Amygdala (tissue), 56 donors: Measurements from ENCODE around the gene TMEM203.
A peak's percentile ranks its signal among the peaks of the same experiment; 100 is the strongest.
"Not testable (repeated sequence)": the region's sequence is repeated elsewhere in the genome, so short reads cannot be mapped to it uniquely, and the experiment has no call there.

Source experiments
- DNase-seq, 56 donors: peaks; one replicate each; lab custom pipeline; 2025; lab: John Stamatoyannopoulos, UW

Gene TMEM203

DNA sequence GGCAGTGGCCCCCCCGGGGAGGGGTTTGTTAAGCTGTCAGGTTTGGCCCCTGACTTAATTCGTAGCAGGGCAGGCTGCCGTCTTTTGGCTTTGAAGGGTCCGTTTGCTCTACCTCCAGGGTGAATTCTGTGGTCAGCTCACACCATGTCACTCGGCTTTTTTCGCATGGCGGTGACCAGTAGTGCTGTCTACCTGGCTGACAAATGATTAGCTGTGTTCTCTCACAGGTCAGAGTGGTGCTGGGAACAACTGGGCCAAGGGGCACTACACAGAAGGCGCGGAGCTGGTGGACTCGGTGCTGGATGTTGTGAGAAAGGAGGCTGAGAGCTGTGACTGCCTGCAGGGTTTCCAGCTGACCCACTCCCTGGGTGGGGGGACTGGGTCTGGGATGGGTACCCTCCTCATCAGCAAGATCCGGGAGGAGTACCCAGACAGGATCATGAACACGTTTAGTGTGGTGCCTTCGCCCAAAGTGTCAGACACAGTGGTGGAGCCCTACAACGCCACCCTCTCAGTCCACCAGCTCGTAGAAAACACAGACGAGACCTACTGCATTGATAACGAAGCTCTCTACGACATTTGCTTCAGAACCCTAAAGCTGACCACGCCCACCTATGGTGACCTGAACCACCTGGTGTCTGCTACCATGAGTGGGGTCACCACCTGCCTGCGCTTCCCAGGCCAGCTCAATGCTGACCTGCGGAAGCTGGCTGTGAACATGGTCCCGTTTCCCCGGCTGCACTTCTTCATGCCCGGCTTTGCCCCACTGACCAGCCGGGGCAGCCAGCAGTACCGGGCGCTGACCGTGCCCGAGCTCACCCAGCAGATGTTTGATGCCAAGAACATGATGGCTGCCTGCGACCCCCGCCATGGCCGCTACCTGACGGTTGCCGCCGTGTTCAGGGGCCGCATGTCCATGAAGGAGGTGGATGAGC, 37.1 kb upstream of the TMEM203 start:
- no peak for DNase-seq

- peak in 9 of 56 donors; percentile 32 to 74 (median 52) for DNase-seq
Measured at GRCh38 chr9:137241490-137242268, 36.2 kb upstream of the TMEM203 start.

- peak; percentile 81 to 100 (median 99) for DNase-seq
Measured at GRCh38 chr9:137240841-137241489, 35.5 kb upstream of the TMEM203 start, which contains the start of gene TUBB4B. TSS of gene TUBB4B (plus strand) at chr9:137241287. CDS start at chr9:137241361, 74 bp downstream.

DNA sequence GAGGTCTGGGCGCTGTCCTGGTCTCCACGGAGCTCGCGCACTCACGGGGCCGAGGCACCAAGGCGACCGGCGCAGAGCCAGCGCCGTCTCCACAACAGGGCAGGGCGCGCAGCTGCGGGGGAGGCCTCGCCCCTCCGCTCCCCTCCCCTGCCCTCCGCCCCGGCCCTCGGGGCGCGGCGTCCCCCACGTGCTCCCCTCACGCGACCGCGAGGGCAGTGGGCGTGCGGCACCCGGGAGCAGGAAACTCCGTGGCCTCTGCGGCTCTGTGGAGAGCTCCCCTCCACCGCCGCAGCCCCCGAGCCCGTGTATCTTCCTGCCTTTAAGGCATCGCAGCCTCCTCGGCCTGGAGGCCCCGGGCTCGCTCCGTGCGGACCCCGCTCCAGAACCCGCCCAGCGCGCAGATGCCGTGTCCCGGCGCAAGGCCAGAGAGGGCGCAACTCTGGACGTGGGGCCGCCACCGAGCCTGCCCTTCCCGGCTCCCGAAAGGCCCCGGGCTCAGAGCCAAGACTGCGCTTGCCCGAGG, 34.9 kb upstream of the TMEM203 start:
- peak in 50 of 56 donors; percentile 24 to 88 (median 72) for DNase-seq

- not testable (repeated sequence) for DNase-seq
Measured at GRCh38 chr9:137239541-137240200, 34.2 kb upstream of the TMEM203 start.

- peak in 47 of 56 donors; percentile 14 to 90 (median 56) for DNase-seq
Measured at GRCh38 chr9:137237759-137238726, 32.6 kb upstream of the TMEM203 start.

GRCh38 chr9:137236936-137237421, 31.5 kb upstream of the TMEM203 start:
- DNase-seq: peak in 1 of 56 donors; percentile 36

- DNase-seq: peak in 51 of 56 donors; percentile 26 to 86 (median 61)
Measured at GRCh38 chr9:137236238-137236935, 30.9 kb upstream of the TMEM203 start.

- DNase-seq: no peak
Measured at GRCh38 chr9:137235424-137236237, 30.2 kb upstream of the TMEM203 start.

DNA sequence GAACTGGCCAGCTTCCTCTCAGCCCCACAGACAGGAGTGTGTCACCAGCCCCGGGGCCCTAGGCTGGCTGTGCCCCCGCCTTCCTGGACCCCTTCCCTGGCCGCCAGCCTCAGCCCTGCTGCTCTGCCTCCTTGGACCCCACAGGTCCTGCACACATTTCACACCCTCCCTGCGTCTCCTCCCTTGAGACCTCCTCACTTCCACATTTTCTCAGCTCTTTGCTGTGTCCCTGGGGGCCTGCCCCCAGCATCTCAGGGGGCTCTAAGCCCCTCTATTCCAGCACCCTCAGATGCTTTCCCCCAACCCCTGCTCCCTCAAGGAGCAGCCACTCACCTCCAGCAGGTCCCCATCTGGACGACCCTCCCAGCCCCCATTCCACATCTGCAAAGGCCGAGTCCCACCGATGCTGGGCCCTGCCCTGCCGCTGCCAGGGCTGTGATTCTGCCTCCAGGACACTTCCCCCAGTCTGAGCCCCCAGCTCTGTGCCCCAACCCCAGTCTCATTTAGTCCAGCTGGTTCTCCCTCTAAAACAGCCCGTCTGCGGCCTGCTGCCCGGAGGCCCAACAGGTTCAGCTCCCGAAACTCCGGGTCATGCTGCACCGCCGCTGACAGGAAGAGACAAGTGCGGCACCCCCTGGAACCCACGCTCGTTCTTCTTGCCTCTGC, 29.4 kb upstream of the TMEM203 start:
- DNase-seq: no peak

- no peak for DNase-seq
Measured at GRCh38 chr9:137234055-137234697, 28.7 kb upstream of the TMEM203 start.

DNA sequence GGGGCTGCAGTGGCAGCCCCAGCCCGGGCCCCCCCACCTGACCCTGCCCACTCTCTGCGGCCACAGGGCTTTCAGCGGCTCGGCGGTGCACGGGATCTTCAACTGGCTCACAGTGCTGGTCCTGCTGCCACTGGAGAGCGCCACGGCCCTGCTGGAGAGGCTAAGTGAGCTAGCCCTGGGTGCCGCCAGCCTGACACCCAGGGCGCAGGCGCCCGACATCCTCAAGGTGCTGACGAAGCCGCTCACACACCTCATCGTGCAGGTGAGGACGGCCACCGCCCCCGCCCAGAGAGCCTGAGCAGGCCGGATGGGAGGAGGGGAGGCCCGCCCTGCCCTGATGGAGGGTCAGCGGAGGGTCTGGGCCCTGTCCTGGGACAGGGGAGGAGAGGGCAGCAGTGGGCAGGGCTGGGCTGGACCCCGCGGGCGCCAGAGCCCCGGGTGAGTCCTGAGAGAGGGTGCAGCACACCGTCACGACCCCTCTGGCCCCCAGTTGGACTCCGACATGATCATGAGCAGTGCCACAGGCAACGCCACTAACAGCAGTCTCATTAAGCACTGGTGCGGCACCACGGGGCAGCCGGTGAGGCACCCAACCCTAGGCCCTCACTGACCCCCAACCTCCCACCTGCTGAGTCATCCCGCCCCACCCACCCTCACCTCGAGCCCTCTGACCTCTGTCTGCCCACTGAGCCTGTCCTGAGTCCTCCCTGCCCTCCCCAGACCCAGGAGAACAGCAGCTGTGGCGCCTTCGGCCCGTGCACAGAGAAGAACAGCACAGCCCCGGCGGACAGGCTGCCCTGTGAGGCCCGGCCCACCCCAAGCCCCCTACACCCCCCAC, 27.9 kb upstream of the TMEM203 start:
- DNase-seq: no peak

DNA sequence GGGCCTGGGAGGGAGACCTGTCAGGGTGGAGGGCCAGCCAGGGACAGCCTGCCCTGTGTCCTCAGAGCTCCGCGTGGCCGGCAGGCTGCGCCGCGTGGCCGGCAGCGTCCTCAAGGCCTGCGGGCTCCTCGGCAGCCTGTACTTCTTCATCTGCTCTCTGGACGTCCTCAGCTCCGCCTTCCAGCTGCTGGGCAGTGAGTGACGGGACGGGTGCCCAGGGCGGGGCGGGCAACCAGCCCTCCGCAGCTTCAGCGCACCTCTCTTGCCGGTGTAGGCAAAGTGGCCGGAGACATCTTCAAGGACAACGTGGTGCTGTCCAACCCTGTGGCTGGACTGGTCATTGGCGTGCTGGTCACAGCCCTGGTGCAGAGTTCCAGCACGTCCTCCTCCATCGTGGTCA, 27.1 kb upstream of the TMEM203 start:
- DNase-seq: no peak

GRCh38 chr9:137232101-137232500, 26.7 kb upstream of the TMEM203 start:
- DNase-seq: no peak
